Central memory CD4-positive, alpha-beta T cell (primary cell): ENCODE measurements around the gene KDM1B.

Source experiments
- DNase-seq: peaks from one replicate; pipeline ENCODE4 v3.0.0; 2022
- total RNA-seq, 3 experiments: gene quantifications; one replicate each; lab custom pipeline; 2026; lab: John Stamatoyannopoulos, UW

Gene KDM1B, protein sequence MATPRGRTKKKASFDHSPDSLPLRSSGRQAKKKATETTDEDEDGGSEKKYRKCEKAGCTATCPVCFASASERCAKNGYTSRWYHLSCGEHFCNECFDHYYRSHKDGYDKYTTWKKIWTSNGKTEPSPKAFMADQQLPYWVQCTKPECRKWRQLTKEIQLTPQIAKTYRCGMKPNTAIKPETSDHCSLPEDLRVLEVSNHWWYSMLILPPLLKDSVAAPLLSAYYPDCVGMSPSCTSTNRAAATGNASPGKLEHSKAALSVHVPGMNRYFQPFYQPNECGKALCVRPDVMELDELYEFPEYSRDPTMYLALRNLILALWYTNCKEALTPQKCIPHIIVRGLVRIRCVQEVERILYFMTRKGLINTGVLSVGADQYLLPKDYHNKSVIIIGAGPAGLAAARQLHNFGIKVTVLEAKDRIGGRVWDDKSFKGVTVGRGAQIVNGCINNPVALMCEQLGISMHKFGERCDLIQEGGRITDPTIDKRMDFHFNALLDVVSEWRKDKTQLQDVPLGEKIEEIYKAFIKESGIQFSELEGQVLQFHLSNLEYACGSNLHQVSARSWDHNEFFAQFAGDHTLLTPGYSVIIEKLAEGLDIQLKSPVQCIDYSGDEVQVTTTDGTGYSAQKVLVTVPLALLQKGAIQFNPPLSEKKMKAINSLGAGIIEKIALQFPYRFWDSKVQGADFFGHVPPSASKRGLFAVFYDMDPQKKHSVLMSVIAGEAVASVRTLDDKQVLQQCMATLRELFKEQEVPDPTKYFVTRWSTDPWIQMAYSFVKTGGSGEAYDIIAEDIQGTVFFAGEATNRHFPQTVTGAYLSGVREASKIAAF
- 13.1 to 17.1 (median 16.7) reads per million in 3 experiments for total RNA-seq

- DNase-seq: peak; percentile 99
These were observed at the start of gene KDM1B for GRCh38 chr6:18155150-18155863. KDM1B (plus strand) TSS chr6:18155422; CDS start chr6:18159896, 4,474 bp downstream.

DNA sequence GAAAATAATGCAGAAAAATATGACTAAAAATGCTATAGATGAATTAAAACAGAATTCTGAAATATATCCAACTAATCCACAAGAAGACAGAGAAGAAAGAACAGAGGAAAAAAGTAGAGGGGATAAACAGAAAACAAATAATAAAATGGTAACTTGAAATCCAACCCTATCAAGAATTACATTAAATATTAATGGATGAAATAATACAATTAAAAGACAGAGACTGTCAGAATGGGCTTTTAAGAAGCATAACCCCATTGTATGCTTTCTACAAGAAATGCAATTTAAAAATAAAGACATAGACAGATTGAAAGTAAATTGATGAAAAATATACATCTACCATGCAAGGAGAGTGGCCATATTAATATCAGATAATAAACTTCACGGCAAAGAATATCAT lies 48.2 kb upstream of the KDM1B start:
- DNase-seq: no peak

- no peak for DNase-seq
These were observed 45.1 kb upstream of the KDM1B start for GRCh38 chr6:18110162-18110561.

GRCh38 chr6:18115356-18115755 lies 39.9 kb upstream of the KDM1B start:
- peak; percentile 1 for DNase-seq

DNA sequence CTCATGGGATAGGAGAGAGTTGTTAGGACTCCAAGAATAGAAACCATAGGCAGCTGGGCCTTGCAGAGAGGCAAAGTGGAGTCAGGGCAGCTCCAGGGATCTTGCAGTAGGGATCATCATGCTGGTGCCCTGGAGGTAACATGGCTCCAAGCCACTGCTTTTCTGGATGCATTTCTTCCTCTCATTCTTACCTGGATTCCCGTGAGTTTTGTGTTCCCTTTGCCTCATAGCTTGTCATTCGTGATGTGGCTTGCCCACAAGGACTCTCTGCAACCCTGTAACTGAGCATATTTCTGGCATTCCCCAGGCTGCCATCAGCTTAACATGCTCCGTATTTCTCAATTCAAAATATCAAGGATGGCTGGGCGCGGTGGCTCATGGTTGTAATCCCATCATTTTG lies 38.1 kb upstream of the KDM1B start:
- no peak for DNase-seq

DNA sequence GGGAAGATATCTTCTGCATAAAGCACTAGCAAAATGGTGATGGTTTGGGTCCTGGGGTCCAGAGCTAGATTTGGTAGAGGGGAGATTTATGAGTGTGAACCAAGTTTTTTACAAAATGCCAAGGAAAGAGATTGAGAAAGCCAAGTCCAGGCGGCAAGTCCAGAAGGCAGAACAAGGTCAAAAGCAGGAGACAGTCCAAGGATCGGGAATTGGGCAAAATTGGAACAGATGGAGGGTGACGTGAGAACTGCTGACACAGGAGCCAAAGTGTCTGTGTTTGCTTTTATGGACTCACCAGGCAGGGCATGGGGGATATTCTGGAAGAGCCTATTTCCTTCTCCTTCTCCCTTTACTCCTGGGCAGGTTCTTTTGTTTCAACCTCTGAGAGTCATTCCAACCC lies 36.9 kb upstream of the KDM1B start:
- no peak for DNase-seq

DNA sequence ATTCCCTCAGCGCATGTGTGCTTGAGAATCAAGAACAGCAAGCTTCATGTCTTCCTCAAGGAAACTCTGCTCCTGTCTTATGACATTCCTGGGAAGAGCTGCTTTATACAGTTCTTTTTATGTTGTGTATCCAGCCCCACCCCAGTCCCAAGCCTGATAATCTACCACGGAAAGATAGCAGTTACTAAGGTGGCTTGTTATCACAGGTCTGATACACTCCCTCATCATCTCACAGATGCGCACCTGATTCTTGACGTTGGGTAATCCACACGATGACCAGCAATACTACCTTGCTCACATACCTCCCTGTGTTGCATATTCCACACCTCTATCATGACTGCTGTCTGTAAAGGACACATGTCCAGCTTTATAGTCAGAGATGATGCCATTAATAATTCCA lies 36.0 kb upstream of the KDM1B start:
- DNase-seq: no peak

DNA sequence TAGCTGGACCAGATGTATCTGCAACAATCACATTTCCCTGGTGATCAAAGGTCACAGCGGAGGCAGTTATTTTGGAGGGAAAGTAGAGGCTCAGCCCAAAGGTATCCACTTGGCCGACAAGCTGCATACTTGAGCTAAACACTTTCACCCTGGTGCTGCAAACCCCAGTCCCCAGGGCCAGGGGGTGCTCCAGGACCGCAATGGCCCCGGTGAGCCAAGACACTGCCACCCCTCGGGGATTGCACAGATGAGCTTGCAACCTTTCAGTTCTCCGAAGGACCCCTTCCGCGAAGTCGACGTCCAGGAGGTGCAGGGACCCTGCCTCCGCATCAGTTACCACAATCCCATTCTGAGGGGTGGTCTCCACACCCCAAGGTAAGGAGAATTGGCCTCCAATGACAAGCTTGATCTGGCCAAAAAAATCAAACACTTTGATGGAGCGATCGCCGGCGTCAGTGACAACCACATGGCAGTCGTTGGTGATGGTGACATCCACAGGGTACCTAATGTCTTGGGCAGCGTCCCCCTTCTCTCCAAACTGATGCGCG lies 33.6 kb upstream of the KDM1B start:
- DNase-seq: no peak

GRCh38 chr6:18122128-18123093 lies 32.8 kb upstream of the KDM1B start, which contains the start of gene NHLRC1:
NHLRC1 (minus strand) TSS chr6:18122677; CDS start chr6:18122606, 71 bp downstream.
- peak; percentile 62 for DNase-seq

- no peak for DNase-seq
These were observed 29.1 kb upstream of the KDM1B start for GRCh38 chr6:18126121-18126520.

DNA sequence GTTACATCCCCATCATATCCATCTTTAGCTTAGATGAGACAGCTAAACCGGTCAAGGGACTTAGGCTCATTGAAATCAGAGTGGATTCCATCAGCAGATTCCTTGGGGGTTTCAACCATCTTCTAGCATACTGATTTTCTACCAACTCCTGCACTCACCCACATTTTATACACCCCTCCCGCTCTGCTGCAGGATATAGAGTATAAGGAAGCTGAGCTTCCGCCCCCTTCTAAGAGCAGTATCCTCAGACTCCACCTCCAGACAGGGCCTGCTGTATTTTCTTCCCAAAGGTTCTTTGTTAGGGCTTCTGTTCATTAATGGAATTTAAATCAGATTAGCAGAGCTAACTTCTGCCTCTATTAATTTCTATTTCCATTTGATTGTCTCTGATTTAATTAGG lies 22.9 kb upstream of the KDM1B start:
- no peak for DNase-seq

- no peak for DNase-seq
These were observed 20.1 kb upstream of the KDM1B start for GRCh38 chr6:18135171-18135570.

- DNase-seq: no peak
These were observed 19.0 kb upstream of the KDM1B start for GRCh38 chr6:18136260-18136659.

GRCh38 chr6:18138906-18139305 lies 16.3 kb upstream of the KDM1B start:
- no peak for DNase-seq

GRCh38 chr6:18139935-18140621 lies 15.1 kb upstream of the KDM1B start:
- DNase-seq: no peak

- no peak for DNase-seq
These were observed 13.2 kb upstream of the KDM1B start for GRCh38 chr6:18141805-18142590.

DNA sequence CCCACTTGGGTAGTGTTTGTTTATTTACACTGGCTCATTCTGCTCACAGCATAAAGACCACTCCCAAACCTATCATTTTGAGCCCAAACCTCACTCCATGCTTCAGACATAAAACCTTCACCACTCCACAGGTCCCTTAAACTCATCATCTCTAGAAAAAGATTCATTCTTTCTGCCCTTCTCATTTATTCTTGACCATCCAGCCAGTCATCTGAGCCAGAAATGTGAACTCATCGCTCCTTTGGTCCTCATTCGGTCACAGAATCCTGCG lies 12.7 kb upstream of the KDM1B start:
- DNase-seq: no peak

DNA sequence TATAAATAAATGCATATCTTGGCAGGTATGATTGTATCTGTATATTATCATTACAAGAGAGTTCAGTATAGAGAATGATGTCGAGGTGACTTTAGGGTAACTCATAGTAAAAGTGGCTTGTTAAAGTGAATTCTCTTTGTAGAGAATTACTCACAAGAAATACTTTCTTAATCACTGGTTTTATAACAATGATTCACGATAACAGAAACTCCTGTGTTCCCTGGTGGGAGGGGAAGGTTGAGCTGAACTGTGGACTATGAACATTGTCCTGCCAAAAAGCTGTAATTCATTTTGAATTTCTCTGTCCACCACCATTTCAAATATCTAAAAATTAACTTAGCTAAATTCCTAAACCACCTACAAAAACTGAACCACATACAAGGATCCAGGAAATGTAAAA lies 8.1 kb upstream of the KDM1B start:
- no peak for DNase-seq

DNA sequence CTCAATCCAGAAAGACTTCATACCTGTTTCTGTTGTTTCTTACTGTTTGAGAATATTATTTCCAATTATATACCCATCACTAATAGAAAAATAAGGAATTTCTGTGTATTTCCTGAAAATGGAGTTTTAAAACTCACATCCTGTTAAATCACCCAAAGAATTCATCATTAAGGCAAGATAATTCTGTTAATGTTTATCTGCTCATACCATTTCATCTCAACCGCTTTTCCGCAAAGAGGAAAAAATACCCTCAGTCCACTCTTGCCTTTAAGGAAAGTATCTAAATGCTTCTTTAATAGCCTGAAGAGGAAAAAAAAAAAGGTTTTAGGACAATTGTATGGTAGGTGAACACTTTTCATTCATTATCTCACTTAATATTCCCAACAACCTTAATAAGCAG lies 7.6 kb upstream of the KDM1B start:
- DNase-seq: no peak

DNA sequence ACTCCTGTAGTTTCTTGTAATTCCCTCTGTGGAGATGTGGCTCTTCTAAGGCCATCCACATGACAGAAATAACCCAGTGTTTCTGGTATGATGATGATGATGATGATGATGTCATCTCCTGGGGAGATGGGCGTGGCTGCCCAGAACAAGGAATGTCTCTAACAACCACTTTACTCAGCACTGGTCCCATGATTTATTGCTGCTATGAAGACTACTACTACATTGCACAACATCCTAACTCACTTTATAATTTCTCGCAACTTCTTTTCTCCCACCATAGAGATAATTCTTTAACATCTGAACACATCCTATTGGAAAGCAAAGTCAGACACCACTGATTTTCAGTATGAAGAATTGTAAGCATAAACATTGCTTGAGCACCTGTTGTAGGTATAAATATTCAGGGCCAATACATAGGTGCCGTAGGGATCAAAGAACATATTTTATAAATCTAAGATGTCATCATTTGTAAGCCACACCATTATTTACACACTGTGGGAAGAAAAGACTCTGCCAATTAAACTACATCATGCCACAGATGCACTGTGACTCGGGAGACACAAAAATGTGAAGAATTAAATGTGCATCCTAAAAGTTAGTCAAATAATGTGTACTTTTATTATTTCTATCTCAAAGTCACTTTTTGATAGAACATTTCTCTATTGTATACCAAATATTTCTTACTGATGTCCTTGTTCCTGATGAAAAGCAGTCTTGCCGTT lies 6.8 kb upstream of the KDM1B start:
- no peak for DNase-seq
